GM21528 (cell line): Measurements from ENCODE around the gene TRAF6.

Source experiments
- ATAC-seq: cut with Tn5 transposase; IDR thresholded peaks from one replicate; pipeline ENCODE4 v1.9.1; 2021; ENCODE audit warnings: mild to moderate bottlenecking, moderate library complexity; ENCODE audit not compliant: unreplicated experiment, low FRiP score

TRAF6 gene

DNA sequence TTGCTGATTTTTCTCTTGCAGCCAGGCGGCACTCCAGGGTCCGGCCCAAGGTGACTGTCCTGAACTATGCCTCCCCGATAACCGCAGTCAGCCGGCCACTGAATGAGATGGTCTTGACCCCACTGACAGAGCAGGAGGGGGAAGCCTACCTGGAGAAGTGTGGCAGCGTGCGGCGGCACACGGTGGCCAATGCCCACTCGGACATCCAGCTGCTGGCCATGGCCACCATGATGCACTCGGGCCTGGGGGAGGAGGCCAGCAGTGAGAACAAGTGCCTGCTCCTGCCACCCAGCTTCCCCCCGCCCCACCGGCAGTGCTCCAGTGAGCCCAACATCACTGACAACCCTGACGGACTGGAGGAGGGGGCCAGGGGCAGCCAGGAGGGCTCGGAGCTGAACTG is 47.8 kb downstream of the TRAF6 start:
- no peak for ATAC-seq

DNA sequence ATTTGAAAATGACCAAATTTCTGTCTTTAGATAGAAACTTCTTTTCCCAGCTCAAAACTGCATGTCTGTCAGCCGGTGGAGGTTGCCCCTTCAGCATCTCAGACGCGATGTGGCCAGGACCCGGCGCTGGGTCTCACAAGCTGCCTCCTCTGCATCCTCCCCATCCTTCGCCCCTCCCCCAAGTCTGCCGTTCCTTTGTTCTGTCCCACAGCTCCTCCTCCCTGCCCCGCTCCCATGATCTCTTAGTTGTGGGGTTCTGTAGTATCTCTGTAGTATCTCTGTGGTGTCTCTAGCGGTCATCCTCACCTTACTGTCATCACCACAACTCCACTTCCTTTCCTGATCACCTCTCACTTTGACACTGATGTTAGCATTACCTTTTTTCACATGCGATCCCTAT is 49.9 kb downstream of the TRAF6 start:
- no peak for ATAC-seq

DNA sequence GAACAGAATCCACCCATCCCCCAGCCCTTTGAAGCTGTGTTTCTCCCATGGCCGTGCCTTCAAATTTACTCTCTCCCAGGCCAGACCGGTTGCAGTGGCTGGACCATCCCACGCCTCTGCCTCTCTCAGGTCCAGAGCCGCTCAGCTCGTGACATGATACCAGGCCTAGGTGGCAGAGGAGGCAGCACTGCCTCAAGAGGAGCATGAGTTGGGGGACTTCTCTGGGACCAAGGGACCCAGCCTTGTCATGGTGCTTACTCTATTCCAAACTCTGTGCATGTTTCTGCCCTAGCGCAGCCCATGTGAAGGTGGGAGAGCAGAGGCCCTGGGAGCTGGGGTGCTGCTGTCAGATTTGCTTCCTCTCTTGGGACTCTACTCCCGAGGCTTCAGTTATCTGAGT is 51.0 kb downstream of the TRAF6 start:
- no peak for ATAC-seq

DNA sequence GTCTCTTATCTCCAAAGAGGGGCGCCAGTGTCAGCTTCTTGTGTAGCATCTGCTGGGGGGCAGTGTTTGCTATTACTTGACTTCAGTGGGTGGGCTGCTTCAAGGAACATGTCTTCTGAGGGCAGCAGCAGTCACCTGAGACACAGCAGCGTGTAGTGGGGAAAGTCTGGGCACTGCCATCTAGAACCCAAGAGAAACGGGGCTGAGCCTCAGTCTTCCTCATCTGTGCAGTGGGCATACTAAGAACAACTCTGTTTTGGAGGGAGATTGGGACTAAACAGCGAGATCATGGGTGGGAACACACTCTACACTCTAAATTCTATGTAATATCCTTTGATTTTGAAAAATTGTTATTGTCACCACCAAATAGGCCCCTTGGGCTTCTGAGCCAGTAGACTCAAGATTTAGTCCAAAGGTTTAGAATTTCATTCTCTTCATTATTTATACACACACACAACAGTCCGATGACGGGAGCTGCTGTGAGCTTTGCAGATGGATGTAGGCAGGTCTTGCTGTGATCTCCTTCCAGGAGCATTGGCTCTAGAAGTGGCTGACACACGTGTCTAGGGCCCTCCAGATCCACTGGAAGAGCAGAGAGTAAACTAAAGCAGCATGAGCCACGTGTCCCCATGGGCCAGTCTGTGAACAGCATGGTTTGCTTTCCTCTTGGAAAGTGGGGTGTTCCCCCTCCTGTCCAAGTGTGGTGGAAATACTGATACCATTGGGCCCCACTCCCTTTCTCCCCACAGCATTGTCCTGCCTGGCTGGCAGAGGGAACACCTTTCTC is 51.8 kb downstream of the TRAF6 start:
- ATAC-seq: no peak

DNA sequence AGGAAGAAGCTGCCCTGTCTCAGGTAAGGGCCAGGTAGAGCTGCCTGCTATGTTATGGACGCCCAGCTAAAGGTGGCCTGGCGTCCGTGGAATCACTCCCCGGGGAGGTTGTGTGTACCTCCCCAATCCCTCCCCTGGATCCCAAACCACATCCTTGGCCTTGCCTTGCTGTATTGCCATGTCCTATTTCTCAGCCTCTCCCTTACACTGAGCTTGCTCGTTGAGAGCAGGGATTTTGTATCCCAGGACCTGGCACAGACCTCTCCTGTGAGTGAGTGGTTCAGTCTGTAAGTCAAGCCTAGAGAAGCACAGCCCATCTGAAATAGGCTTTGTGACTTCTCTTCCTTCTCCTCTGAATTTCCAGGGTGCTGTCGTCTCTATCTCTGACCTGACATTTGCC is 53.9 kb downstream of the TRAF6 start:
- ATAC-seq: no peak

DNA sequence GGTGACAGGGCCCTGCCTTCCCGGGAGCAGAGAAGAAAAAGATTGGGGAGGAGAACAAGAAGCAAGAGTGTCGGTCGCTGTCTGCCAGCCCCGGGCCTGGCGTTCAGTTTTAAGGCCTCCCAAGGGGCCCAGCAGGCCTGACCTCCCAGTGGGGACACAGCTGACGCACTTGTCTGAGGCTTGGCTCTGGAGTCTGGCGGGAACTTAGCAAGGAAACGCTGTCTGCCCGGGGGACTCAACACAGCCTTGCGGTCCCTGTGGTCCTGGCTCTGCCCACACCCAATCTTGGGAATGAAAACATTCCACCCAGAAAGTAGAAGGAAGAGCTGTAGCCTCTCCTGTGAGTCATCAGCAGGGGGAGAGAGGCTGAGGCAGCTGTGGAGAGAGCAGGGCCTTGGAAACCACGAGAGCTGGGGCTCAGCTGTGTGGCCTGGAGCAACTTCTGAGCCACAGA is 54.4 kb downstream of the TRAF6 start:
- no peak for ATAC-seq

DNA sequence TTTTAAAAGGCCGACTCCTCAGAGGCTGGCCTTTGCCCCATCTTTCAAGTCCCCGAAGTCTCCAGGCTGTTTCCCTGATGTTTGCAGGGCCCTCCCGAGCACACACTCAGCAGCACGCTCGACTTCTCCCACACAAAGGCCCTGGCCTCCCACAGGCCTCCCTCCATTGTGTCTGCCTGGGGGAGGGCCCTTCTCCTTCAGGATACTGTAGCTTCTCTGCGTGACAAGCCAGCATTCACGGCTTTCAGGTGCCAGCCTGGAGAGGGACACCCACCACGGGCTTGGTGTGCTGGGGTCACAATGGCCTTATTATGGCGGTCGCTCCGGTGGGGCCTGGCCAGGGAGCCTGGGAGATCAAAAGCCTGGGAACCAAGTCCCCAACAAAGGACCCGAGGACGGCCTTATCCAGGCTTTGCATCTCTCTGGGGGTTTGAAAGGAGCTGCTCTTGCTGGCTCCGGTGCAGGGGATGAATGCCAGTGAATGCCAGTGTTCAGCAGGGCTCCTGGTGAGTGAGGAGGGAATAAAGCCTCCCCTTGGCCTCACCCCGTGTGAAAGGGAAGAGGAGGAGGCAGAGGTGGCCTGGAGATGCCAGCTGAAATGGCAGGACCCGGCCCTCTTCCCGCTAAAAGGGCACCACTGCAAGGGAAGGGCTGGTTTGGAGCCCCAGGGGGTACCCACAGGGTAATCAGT is 55.0 kb downstream of the TRAF6 start:
- no peak for ATAC-seq

DNA sequence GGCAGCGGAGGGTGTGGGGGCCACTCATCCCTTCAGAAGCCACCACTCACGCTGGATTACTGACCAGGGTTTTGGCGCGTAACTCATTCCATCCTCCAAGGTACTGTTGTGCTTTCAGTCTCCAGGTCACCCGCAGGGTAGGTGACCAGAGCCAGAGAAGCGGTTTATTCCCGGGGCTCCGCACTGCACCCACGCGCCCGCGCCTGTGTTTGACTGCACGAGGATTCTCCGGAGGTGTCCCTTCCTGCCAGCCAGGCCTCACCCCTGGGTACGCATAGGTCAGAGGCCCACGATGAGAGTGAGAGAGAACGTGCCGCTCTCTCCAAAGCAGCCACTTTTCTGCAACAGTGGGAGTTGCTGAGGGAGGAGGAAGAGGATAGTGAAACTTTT is 55.5 kb downstream of the TRAF6 start:
- no peak for ATAC-seq

DNA sequence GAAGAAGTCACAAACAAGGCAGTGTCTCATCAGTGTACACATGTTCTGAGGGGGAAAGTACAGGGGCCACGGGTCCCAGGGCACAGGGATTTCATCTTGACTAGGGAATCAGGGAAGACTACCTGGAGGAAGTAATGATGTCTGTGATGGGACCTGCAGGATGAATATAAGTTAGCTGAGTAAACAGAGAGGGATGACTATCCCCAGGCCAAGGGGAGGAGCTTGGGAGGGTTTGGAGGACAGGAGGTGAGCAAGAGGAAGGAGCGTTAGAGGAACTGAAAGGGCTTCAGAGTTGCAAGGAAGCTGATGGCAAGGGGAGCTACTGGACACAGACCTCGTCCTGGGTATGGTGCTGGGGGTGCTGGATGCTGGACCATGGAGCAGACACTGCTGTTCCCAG is 56.4 kb downstream of the TRAF6 start:
- ATAC-seq: no peak

DNA sequence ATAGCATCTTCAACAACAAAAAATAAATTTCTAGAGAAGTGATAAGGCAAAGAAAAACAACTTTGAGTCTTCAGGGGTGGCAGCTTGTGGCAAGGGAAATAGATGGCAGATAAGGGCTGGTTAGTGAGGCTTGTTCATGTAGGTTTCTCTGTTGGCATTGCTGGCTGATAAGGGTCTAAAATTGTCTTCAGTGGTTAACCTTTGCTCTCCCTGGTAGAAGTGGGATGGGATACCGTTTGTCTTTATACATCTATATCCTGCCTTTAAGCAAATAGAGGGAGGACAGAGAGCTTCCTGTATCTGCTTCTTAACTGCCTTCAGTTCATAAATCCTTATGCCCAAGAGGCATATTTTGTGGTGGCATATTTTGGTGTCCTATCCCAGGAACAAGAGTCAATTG is 57.1 kb downstream of the TRAF6 start:
- ATAC-seq: no peak

DNA sequence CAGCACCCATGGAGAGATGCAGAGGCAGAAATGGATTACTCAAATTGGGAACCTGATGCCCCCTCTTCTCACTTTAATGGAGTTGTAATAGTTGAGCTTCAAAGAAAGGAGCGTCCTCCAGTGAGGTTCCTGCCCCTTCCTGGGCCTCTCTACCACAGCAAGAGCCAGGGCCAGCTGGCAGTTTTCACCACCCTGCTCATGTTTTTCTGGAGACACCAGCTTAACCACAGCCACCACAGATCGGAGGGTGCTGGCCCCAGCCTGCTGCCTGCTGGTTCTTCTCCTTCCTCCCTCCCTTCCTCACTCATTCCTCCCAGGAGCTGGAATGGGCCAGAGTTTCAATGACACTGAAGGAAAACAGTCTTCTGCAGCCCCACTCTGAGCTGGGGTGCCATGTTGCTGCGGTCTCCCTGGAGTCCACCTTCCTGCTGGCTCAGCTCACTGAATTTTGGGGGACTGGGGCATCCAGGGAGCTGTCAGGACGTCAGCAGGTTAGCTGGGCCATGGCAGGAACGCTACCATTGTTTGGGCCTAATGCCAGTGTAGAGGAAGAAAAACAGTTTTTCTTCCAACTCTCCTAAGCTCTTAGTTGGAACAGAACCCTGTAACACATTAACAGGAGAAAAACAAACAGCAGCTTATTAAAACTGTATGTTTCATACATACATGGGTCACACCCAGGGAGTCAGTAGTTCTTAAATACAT is 57.7 kb downstream of the TRAF6 start:
- ATAC-seq: no peak

DNA sequence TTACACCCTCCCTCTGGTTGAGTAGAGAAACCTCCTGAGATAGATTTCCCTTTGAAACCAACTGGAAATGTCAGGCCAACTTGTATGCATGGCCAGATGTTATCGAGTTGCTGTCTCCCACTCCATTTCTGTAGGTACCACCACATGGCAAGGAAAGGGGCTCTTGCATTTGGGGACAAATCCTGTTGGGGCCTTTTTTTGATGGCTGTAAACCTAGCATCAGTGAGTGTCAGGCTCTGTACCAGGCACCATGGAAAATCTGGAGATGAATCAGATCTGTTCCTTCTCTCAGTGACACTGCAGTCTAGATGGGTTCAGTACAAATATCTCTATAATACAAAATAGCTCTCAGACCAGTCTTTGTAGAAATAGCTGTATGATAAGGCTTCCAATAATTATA is 58.4 kb downstream of the TRAF6 start:
- no peak for ATAC-seq

DNA sequence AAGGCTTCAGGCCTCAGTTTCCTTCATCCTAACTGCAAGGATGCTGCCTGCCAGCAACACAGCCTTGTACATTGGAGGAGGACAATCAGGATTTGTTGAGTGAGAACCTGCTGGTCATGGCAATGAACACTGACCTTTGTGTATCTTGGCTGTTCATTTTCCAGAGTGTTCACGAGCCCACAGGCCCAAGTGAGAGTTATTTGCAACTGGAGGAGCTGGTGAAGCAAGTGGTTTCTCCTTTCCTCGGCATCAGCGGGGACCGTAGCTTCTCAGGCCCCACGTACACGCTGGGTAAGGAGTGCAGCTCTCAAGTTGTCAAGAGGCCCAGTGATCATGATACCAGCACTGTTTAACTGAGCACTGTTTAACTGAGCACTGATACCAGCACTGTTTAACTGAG is 59.0 kb downstream of the TRAF6 start:
- ATAC-seq: no peak

DNA sequence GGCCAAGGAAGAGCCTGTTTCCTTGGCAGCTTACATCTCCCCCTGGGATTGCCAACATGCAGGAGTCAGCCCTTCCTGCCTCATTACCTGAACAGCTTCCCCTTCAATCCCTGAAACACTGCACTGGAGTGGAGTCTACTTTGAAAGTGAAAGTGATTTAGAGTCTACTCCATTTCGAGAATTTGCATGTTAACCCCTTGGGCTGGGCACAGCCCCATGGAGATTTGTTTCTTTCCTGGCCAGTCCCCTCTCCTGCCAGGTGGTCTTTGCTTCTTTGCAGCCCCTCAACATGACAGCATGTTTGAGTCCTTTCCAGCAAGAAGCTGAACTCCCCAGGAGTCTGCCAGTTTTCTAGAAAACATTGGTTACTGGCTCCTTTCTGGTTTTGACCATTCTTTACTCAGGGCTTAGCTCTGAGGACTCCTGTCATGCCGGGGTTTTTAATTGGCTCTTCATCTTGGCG is 59.9 kb downstream of the TRAF6 start:
- peak; percentile 64 for ATAC-seq

DNA sequence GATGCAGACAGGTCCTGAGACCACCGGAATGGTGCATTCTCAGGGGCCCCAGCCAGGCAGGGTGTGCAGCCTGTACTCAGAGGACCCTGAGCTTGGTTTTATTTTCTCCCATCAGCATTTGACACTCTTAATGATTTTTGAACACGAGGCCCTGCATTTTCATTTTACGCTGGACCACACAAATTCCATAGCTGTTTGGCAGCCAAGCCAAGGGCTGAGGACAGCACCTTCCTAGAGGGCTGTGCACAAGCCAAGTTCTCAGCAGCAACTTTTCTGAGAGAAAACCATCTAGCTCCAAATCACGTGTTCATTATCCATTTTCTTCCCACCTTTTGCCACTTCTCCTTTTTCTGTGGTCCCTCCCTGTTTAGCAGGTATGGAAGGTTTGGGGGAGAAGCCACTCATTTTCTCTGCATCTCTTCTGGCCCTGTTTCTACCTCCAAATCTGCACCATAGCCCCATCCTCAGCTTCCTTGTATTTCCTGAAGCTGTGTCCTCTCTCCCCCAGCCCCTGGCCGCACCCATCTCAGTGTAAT is 60.4 kb downstream of the TRAF6 start:
- ATAC-seq: no peak

DNA sequence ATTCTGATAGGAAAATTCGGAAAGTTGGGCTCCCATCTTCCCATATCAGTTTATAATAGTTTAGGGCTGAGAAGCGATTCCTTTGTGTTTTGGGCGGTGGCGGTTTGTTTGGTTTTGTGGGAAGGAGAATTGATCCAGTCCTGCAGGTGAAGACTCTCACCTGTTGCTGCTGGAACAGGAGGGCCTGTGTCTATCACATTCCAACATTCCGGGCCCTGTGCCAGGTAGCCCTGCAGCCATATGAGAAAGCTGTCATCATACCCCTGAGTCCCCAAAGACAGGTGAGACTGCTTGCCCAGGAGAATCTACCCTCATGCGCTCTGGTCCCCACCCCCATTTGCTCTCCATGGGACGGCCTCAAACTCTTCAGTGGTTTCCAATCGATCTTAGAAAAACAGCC is 62.1 kb downstream of the TRAF6 start:
- ATAC-seq: no peak

DNA sequence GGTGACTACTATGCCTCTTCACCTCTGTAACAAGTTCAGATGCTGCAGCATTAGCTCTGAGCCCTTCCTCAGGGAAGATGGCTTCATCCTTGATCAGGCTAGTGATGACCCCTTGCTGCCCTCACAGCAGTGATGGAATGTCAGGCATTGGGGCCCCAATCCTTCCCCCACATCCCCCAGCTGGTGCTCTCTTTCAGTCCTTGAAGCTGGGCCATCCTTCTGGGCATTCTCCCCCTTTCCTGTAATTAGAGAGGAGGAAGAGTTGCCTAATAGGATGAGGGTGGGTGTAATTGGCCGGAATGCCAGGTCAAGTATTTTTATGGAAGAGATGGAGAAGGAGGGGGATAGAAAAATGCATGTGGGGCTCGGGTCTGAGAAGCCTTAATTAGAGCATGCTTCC is 62.6 kb downstream of the TRAF6 start:
- no peak for ATAC-seq

DNA sequence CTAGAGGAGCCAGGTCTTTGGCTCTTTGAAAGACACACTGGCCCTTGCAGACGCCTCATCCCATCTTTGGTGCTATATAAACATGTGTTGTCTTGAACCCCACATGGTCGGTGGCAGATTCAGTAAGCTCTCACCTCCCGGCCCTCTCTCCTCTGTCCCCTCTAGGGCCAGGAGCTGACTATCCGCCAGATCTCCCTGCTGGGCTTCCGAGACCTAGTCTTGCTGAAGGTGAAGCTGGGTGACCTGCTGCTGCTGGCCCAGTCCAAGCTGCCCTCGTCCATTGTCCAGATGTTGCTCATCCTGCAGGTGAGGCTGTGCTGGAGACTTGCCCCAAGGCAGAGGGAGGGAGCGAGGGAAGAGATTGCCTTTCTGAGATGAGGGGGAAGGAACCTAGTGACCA is 63.9 kb downstream of the TRAF6 start:
- ATAC-seq: no peak

DNA sequence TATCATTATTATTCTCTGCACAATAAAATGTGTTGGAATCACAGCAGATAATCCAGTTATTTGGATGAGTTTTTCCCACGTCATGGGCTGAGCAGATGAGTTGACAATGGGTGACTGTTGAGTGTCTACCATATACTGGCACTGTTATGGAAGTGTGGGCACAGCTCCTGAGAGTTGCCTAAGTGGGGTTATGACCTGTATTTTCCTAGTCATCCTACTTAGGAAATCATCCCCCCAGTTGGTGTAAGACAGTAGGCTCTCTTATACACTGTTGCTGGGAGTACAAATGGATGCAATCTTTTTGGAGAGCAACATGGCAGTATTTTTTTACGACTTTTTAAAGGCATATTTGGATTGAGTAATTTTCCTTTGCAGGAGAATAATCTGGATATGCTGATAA is 66.4 kb downstream of the TRAF6 start:
- no peak for ATAC-seq

DNA sequence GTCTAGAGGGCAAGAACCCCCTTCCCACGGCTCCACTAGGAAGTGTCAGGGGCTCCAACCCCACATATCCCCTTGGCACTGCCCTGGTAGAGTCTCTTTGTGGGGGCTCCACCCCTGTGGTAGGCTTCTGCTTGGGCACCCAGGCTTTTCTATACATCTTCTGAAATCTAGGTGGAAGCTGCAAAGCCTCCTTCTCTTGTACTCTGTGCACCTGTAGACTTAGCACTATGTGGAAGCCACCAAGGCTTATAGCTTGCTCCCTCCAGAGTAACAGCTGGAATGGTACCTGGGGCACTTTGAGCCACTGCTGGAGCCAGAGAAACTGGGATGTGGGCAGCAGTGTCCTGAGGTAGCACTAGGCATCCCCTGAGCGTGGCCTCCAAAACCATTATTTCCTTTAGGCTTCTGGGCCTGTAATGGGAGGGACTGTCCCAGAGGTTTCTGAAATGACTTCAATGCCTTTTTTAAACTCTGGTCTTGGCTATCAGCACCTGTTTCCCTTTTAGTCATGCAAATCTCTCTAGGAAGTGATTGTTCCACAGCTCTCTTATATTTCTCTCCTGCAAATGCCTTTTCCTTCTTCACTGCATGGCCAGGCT is 68.4 kb downstream of the TRAF6 start:
- ATAC-seq: peak; percentile 65

DNA sequence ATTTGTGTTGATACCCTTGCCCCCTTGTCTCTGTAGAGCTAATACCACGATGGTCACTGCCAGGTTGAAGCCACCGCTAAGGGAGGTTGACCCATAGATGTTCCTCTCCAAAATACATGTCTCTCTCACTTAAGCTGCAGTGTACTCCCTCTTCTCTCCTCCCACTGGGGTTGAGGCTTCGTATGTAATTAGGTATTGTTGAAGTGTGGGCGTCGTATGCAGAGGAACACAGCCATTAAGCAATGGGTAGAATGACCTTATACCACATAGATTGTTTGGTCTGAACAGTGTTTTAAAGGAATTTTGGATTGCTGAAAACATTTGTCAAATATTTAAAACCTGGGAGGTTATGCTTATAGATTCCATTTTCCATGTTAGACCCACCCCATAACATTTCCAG is 71.9 kb downstream of the TRAF6 start:
- no peak for ATAC-seq
